ENCODE measurements around the gene IDS. TPM values are rescaled to one million over a fixed set of nuclear protein-coding genes. Genes with fewer than 3 reads are reported as not detected.

The IDS gene
- total and polyA plus RNA-seq, 4 donors: 5.3 to 21.9 (median 15.4) TPM

DNA sequence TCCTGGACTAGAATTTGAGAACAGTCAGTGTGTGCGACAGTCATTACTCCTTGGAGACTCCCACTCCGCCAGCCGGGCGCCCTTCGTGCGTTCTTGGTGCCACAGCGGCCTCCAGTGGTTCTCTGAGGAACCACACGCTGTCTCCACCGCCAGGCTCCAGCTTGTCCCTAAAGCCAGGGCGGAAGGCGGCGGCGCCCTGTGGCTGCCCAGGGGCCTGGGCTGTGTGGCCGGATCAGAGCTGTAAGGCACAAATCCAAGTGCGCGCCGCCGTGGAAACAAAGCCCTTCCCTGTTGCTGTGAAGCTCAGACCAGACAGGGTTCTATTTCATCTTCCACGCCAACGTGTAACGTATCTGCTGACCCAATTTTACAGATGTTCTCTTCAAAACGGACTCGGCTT lies 34.2 kb downstream of the IDS start (continued):
- TF ChIP-seq FOXA2 (IDR thresholded peaks at IDR 0.05) (no peak), TAF1 (conservative IDR thresholded peaks at IDR 0.05) (no peak)

DNA sequence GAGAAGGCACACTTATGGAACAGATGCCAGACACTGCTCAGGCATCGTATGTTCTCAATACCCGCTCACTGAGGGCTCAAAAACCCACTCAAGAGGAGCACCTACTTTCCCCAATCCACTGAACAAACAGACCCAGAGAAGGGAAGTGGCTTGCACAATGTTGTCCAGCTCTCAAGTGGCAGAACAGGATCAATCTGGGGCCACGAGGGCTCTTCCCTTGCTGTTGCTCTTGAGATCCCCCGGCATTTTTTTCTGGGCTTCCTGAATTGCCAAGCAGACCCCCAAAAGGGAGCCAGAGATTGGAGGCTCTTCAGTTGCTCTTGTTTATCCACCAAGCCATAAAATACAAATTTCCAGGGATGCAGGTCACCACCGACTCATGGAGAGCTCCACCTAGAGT lies 35.7 kb downstream of the IDS start:
- DNase-seq (ENCODE audit: low spot score): no peak
- Histone ChIP-seq H3K36me3 (ENCODE audit: control insufficient read depth in 4 of 4, insufficient read depth in 3 of 4, low read depth in 1 of 4, low read length in 3 of 4) (no peaks in the 10 kb centered on the region), H3K9me3 (ENCODE audit: control insufficient read depth in 4 of 4, low read length in 3 of 4) (no peaks in the 10 kb centered on the region), H3K9ac (ENCODE audit: low read depth in 1 of 2, low read length in 2 of 2) (no peak overlapping the region), H3K4me1 (ENCODE audit: control insufficient read depth in 4 of 4, insufficient read depth in 4 of 4, low read length in 3 of 4) (peaks cover 0 to 16% (median 7%) of the 10 kb centered on the region in 4 donors), H3K27me3 (ENCODE audit: control insufficient read depth in 4 of 4, insufficient read depth in 4 of 4, low read length in 3 of 4) (no peaks in the 10 kb centered on the region), H3K4me3 (ENCODE audit: low read depth in 1 of 3, low read length in 3 of 3) (no peak overlapping the region), H3K27ac (ENCODE audit: low read depth in 1 of 2, low read length in 2 of 2) (no peak overlapping the region)
- 80% methylated on average over 5 of the region's 5 CpGs for WGBS
- TF ChIP-seq FOXA2 (IDR thresholded peaks at IDR 0.05): no peak
- TF ChIP-seq TAF1 (conservative IDR thresholded peaks at IDR 0.05): no peak
- TF ChIP-seq NR2F2 (IDR thresholded peaks at IDR 0.05): no peak

DNA sequence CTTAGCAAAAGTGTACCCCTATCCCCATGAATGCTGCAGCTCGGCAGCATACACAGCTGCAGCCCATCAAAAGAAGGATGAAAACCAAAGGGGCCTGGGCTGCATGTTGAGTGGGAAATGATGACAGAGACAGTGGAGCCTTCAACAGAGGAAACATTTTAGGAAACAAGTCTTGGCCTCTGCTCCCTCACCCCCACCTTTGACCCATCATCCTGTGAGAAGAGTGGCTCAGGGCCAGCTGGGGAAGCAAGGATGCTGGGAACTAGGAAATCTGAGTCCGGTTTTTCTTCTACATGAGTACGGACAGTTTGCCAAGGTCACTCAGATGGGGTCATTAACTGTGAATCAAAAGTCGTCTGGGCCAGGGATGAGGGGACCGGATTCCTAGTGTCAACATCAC lies 37.2 kb downstream of the IDS start:
- no peak overlapping the region for H3K27ac ChIP-seq (ENCODE audit: low read depth in 1 of 2, low read length in 2 of 2)
- no peak overlapping the region for H3K9ac ChIP-seq (ENCODE audit: low read depth in 1 of 2, low read length in 2 of 2)
- H3K9me3 ChIP-seq (ENCODE audit: control insufficient read depth in 4 of 4, low read length in 3 of 4): no peaks in the 10 kb centered on the region
- DNase-seq (ENCODE audit: low spot score): no peak
- no peaks in the 10 kb centered on the region for H3K36me3 ChIP-seq (ENCODE audit: control insufficient read depth in 4 of 4, insufficient read depth in 3 of 4, low read depth in 1 of 4, low read length in 3 of 4)
- H3K4me1 ChIP-seq (ENCODE audit: control insufficient read depth in 4 of 4, insufficient read depth in 4 of 4, low read length in 3 of 4): peaks cover 0 to 16% (median 7%) of the 10 kb centered on the region in 4 donors
- 57% methylated on average over 5 of the region's 5 CpGs for WGBS
- no peaks in the 10 kb centered on the region for H3K27me3 ChIP-seq (ENCODE audit: control insufficient read depth in 4 of 4, insufficient read depth in 4 of 4, low read length in 3 of 4)
- TF ChIP-seq SP1 (IDR thresholded peaks at IDR 0.05) (no peak), NR2F2 (IDR thresholded peaks at IDR 0.05) (peak; percentile 98), RXRA (IDR thresholded peaks at IDR 0.05) (no peak), ZBTB33 (IDR thresholded peaks at IDR 0.05) (no peak), HNF4G (IDR thresholded peaks at IDR 0.05) (no peak)
- no peak overlapping the region for H3K4me3 ChIP-seq (ENCODE audit: low read depth in 1 of 3, low read length in 3 of 3)

- Histone ChIP-seq H3K27ac (ENCODE audit: low read depth in 1 of 2, low read length in 2 of 2) (no peak overlapping the region), H3K4me3 (ENCODE audit: low read depth in 1 of 3, low read length in 3 of 3) (no peak overlapping the region), H3K4me1 (ENCODE audit: control insufficient read depth in 4 of 4, insufficient read depth in 4 of 4, low read length in 3 of 4) (peaks cover 0 to 13% (median 7%) of the 10 kb centered on the region in 4 donors), H3K36me3 (ENCODE audit: control insufficient read depth in 4 of 4, insufficient read depth in 3 of 4, low read depth in 1 of 4, low read length in 3 of 4) (no peaks in the 10 kb centered on the region), H3K27me3 (ENCODE audit: control insufficient read depth in 4 of 4, insufficient read depth in 4 of 4, low read length in 3 of 4) (no peaks in the 10 kb centered on the region), H3K9ac (ENCODE audit: low read depth in 1 of 2, low read length in 2 of 2) (no peak overlapping the region), H3K9me3 (ENCODE audit: control insufficient read depth in 4 of 4, low read length in 3 of 4) (no peaks in the 10 kb centered on the region)
- 96% methylated on average over 3 of the region's 3 CpGs for WGBS
- DNase-seq (ENCODE audit: low spot score): no peak
- no peak for TF ChIP-seq SP1 (IDR thresholded peaks at IDR 0.05)
- TF ChIP-seq FOXA1 (IDR thresholded peaks at IDR 0.05): no peak
- no peak for TF ChIP-seq RXRA (IDR thresholded peaks at IDR 0.05)
- TF ChIP-seq TAF1 (conservative IDR thresholded peaks at IDR 0.05): no peak
- no peak for TF ChIP-seq CTCF (IDR thresholded peaks at IDR 0.05; ENCODE audit: low read depth, low read length, missing input control)
- TF ChIP-seq RAD21 (IDR thresholded peaks at IDR 0.05): no peak
- TF ChIP-seq ZBTB33 (IDR thresholded peaks at IDR 0.05): no peak
- TF ChIP-seq YY1 (IDR thresholded peaks at IDR 0.05): no peak
- TF ChIP-seq HNF4G (IDR thresholded peaks at IDR 0.05): no peak
- TF ChIP-seq HNF4A (conservative IDR thresholded peaks at IDR 0.05): no peak
- TF ChIP-seq, protein P1, sequence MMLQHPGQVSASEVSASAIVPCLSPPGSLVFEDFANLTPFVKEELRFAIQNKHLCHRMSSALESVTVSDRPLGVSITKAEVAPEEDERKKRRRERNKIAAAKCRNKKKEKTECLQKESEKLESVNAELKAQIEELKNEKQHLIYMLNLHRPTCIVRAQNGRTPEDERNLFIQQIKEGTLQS (IDR thresholded peaks at IDR 0.05): no peak
- TF ChIP-seq, protein P2, sequence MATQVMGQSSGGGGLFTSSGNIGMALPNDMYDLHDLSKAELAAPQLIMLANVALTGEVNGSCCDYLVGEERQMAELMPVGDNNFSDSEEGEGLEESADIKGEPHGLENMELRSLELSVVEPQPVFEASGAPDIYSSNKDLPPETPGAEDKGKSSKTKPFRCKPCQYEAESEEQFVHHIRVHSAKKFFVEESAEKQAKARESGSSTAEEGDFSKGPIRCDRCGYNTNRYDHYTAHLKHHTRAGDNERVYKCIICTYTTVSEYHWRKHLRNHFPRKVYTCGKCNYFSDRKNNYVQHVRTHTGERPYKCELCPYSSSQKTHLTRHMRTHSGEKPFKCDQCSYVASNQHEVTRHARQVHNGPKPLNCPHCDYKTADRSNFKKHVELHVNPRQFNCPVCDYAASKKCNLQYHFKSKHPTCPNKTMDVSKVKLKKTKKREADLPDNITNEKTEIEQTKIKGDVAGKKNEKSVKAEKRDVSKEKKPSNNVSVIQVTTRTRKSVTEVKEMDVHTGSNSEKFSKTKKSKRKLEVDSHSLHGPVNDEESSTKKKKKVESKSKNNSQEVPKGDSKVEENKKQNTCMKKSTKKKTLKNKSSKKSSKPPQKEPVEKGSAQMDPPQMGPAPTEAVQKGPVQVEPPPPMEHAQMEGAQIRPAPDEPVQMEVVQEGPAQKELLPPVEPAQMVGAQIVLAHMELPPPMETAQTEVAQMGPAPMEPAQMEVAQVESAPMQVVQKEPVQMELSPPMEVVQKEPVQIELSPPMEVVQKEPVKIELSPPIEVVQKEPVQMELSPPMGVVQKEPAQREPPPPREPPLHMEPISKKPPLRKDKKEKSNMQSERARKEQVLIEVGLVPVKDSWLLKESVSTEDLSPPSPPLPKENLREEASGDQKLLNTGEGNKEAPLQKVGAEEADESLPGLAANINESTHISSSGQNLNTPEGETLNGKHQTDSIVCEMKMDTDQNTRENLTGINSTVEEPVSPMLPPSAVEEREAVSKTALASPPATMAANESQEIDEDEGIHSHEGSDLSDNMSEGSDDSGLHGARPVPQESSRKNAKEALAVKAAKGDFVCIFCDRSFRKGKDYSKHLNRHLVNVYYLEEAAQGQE (IDR thresholded peaks at IDR 0.05): no peak
- no peak for TF ChIP-seq FOXA2 (IDR thresholded peaks at IDR 0.05)
- no peak for TF ChIP-seq GABPA (IDR thresholded peaks at IDR 0.05 in 1 of 2, conservative IDR thresholded peaks at IDR 0.05 in 1 of 2)
- no peak for TF ChIP-seq EGR1 (IDR thresholded peaks at IDR 0.05; ENCODE audit: low read depth in 2 of 2)
- no peak for TF ChIP-seq NR2F2 (IDR thresholded peaks at IDR 0.05)
- no peak for TF ChIP-seq JUND (IDR thresholded peaks at IDR 0.05)
Measured at GRCh38 chrX:149467461-149467860, 37.6 kb downstream of the IDS start.
